ENCODE measurements around the gene CFAP77. TPM values are rescaled to one million over a fixed set of nuclear protein-coding genes. Genes with fewer than 3 reads are reported as not detected.

Gene CFAP77
- polyA plus RNA-seq, 1 of the 3 experiments (the other 2 are of a cell fraction), result 1.1 TPM

GRCh38 chr9:132552041-132552440 is 142.0 kb downstream of the CFAP77 start (continued):
- no peak for TF ChIP-seq REST (IDR thresholded peaks at IDR 0.05; ENCODE audit: low read depth, low read length)
- no peak for TF ChIP-seq POLR2AphosphoS5 (IDR thresholded peaks at IDR 0.05; ENCODE audit: low read depth, low read length)
- TF ChIP-seq SIN3A (IDR thresholded peaks at IDR 0.05; ENCODE audit: borderline replicate concordance, low read depth, low read length), result no peak
- TF ChIP-seq CHD2 (IDR thresholded peaks at IDR 0.05; ENCODE audit: low read length, partially characterized antibody), result no peak
- no peak for TF ChIP-seq TCF12 (IDR thresholded peaks at IDR 0.05)
- TF ChIP-seq GATA2 (CRISPR knock-in tag; IDR thresholded peaks at IDR 0.05), result no peak
- TF ChIP-seq CTCF (IDR thresholded peaks at IDR 0.05), result no peak

DNA sequence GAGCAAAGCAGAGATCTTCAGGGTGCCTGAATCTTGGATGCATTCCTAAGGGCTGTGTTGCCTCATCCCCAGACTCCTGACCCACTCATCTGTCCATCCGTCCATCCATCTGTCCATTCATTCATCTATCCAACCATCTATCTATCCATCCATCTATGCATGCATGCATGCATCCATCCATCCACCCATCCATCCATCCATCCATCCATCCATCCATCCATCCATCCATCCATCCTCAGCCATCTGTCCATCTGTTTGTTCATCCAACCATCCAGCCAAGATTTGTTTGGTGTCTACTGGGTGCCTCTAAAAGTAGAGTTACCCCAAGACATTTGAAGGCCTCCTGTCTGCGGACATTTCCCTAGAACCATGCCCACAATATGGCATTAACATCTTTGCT is 144.7 kb downstream of the CFAP77 start:
- ChIA-PET POLR2A (no interaction called here), CTCF (interaction anchor here (1.5 to 1.9 kb wide), 2 partner anchors 8 to 17 kb away, joined by 3 to 6 read pairs; no protein-coding TSS in a partner anchor)
- 57% methylated on average over 2 of the region's 2 CpGs for WGBS (ENCODE audit: low lambda C conversion rate)

More for the DNA sequence above, 144.7 kb downstream of the CFAP77 start:
- H3K79me2 ChIP-seq (ENCODE audit: insufficient read depth), result no peaks in the 10 kb centered on the region
- no peaks in the 10 kb centered on the region for H3F3A ChIP-seq (replicated peaks; ENCODE audit: insufficient read depth)
- no peaks in the 10 kb centered on the region for H4K20me1 ChIP-seq (ENCODE audit: insufficient read depth)
- H2AFZ ChIP-seq (ENCODE audit: low read depth), result no peak overlapping the region
- no peak overlapping the region for H3K9ac ChIP-seq
- no peak for DNase-seq
- no peaks in the 10 kb centered on the region for H3K36me3 ChIP-seq (replicated peaks in 1 of 2; ENCODE audit: control insufficient read depth in 1 of 2, insufficient read depth in 2 of 2, low read length in 1 of 2)
- H3K4me1 ChIP-seq (ENCODE audit: control insufficient read depth in 1 of 2, insufficient read depth in 2 of 2, low read depth in 1 of 2, low read length in 1 of 2), result peaks cover 0 to 7% of the 10 kb centered on the region in 2 experiments; a peak in 1 of 4 replicates
- no peaks in the 10 kb centered on the region; the same call in 1 of the 2 replicates for H3K27me3 ChIP-seq (ENCODE audit: insufficient read depth)
- H3K9me2 ChIP-seq, result no peaks in the 10 kb centered on the region
- H3K9me3 ChIP-seq, result no peaks in the 10 kb centered on the region
- H3K4me2 ChIP-seq, result no peak overlapping the region
- no peak for TF ChIP-seq FOXJ3 (CRISPR knock-in tag; IDR thresholded peaks at IDR 0.05)
- TF ChIP-seq TEAD4 (IDR thresholded peaks at IDR 0.05; ENCODE audit: borderline replicate concordance, insufficient read depth), result no peak
- TF ChIP-seq POLR2AphosphoS5 (IDR thresholded peaks at IDR 0.05; ENCODE audit: low read depth, low read length), result no peak
- TF ChIP-seq MXI1 (IDR thresholded peaks at IDR 0.05; ENCODE audit: low read depth, low read length), result no peak
- no peak for TF ChIP-seq RXRA (IDR thresholded peaks at IDR 0.05; ENCODE audit: borderline replicate concordance, low read depth)
- TF ChIP-seq GABPA (IDR thresholded peaks at IDR 0.05; ENCODE audit: low read depth), result no peak
- TF ChIP-seq GATA2 (CRISPR knock-in tag; IDR thresholded peaks at IDR 0.05), result no peak
- no peak for TF ChIP-seq NRF1 (IDR thresholded peaks at IDR 0.05; ENCODE audit: low read depth, low read length)
- TF ChIP-seq FOSL2 (IDR thresholded peaks at IDR 0.05; ENCODE audit: borderline replicate concordance, low read depth), result no peak
- TF ChIP-seq, protein P1, sequence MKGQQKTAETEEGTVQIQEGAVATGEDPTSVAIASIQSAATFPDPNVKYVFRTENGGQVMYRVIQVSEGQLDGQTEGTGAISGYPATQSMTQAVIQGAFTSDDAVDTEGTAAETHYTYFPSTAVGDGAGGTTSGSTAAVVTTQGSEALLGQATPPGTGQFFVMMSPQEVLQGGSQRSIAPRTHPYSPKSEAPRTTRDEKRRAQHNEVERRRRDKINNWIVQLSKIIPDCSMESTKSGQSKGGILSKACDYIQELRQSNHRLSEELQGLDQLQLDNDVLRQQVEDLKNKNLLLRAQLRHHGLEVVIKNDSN (IDR thresholded peaks at IDR 0.05; ENCODE audit: borderline replicate concordance, low read depth), result no peak
- no peak for TF ChIP-seq MAX (IDR thresholded peaks at IDR 0.05; ENCODE audit: low read depth)
- no peak overlapping the region for H3K27ac ChIP-seq (ENCODE audit: low read depth in 2 of 2, low read length in 1 of 2)
- no peak overlapping the region for H3K4me3 ChIP-seq (ENCODE audit: low read depth in 2 of 2, low read length in 1 of 2)
